ENCODE results near the gene GMPR.

Gene GMPR

GRCh38 chr6:16314296-16314695 lies 75.9 kb downstream of the GMPR start:
- Histone ChIP-seq H3K27me3 (ENCODE audit: insufficient read depth, low read length) (no peaks in the 10 kb centered on the region), H3K36me3 (ENCODE audit: insufficient read depth, low read length) (no peaks in the 10 kb centered on the region), H3K4me3 (ENCODE audit: low read length) (no peak overlapping the region), H2AFZ (ENCODE audit: low read depth, low read length) (no peak overlapping the region), H3K4me1 (ENCODE audit: insufficient read depth, low read length) (peaks cover 9% of the 10 kb centered on the region), H3K9me3 (ENCODE audit: low read length) (no peaks in the 10 kb centered on the region)

- H3K27me3 ChIP-seq (ENCODE audit: insufficient read depth, low read length), result no peaks in the 10 kb centered on the region
Observed at GRCh38 chr6:16316741-16317251, 78.4 kb downstream of the GMPR start.

GRCh38 chr6:16318538-16318937 lies 80.2 kb downstream of the GMPR start:
- Histone ChIP-seq H3K36me3 (ENCODE audit: insufficient read depth, low read length) (no peaks in the 10 kb centered on the region), H3K9me3 (ENCODE audit: low read length) (no peaks in the 10 kb centered on the region), H3K27me3 (ENCODE audit: insufficient read depth, low read length) (no peaks in the 10 kb centered on the region), H3K4me1 (ENCODE audit: insufficient read depth, low read length) (peaks cover 25% of the 10 kb centered on the region), H3K4me3 (ENCODE audit: low read length) (no peak overlapping the region), H2AFZ (ENCODE audit: low read depth, low read length) (no peak overlapping the region)

More at GRCh38 chr6:16316741-16317251, 78.4 kb downstream of the GMPR start:
- H3K9me3 ChIP-seq (ENCODE audit: low read length), result no peaks in the 10 kb centered on the region
- H2AFZ ChIP-seq (ENCODE audit: low read depth, low read length), result no peak overlapping the region
- H3K4me3 ChIP-seq (ENCODE audit: low read length), result no peak overlapping the region
- H3K4me1 ChIP-seq (ENCODE audit: insufficient read depth, low read length), result peaks cover 13% of the 10 kb centered on the region
- H3K36me3 ChIP-seq (ENCODE audit: insufficient read depth, low read length), result no peaks in the 10 kb centered on the region

DNA sequence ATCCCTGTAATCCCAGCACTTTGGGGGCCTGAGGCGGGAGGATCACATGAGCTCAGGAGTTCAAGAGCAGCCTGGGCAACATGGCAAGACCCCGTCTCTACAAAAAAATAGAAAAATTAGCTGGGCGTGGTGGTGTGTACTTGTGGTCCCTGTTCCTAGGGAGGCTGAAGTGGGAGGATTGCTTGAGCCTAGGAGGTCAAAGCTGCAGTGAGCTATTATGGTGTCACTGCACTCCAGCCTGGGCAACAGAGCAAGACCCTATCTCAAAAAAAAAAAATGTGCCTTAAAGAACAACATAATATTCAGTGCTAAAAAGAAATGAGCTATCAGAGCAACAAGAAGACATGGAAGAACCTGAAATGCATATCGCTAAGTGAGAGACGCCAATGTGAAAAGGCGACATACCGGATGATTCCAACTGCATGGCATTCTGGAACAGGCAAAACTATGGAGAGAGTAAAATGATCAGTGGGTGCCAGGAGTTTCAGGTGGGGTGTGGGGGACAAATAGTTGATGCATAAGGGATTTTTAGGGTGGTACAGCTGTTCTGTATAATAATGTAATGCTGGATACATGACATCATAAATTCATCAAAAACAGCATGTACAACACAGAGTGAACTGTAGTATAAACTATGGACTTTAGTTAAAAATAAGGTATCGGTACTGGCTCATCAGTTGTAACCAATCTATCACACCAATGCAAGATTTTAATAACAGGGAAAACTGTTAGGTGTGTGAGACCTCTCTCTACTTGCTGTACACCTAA lies 80.8 kb downstream of the GMPR start:
- Histone ChIP-seq H3K4me3 (ENCODE audit: low read length) (no peak overlapping the region), H3K4me1 (ENCODE audit: insufficient read depth, low read length) (peaks cover 25% of the 10 kb centered on the region), H3K9me3 (ENCODE audit: low read length) (no peaks in the 10 kb centered on the region), H2AFZ (ENCODE audit: low read depth, low read length) (no peak overlapping the region), H3K27me3 (ENCODE audit: insufficient read depth, low read length) (no peaks in the 10 kb centered on the region), H3K36me3 (ENCODE audit: insufficient read depth, low read length) (no peaks in the 10 kb centered on the region)

DNA sequence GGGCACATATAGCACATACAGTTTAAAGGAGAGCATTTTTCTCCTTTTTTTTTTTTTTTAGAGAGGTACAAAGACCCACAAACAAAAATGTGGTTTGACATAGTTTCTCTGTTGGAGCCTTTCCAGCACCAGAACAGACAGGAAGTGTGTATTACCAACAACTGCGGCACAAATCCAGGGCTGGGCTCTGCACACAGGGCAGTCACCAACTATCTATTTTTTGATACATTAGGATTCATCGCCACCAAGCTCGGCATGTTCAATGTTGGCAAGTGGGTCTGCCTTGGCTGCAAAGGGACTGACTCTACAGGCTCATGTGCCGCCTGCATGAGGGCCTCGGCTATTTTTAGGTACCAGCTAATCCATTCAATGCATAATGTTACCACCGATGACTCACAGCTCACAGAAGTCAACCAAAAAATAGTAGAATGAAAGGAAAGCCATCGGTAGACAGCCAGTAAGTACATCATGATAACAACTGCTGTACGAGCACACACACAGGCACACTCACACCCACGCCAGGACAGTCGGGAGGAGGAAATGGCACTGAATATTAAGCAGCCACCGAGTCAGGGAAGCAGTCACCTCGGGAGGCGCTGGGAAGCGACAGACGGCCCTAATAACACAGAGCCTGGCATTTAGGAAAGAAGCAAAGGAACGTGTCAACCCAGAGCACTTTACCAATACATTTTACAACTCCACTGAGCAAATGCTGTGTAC lies 81.6 kb downstream of the GMPR start:
- H3K9me3 ChIP-seq (ENCODE audit: low read length), result no peaks in the 10 kb centered on the region
- peak overlapping the region; percentile 38 for H3K4me3 ChIP-seq (ENCODE audit: low read length)
- H3K36me3 ChIP-seq (ENCODE audit: insufficient read depth, low read length), result no peaks in the 10 kb centered on the region
- peaks cover 25% of the 10 kb centered on the region for H3K4me1 ChIP-seq (ENCODE audit: insufficient read depth, low read length)
- H2AFZ ChIP-seq (ENCODE audit: low read depth, low read length), result peak overlapping the region; percentile 48
- H3K27me3 ChIP-seq (ENCODE audit: insufficient read depth, low read length), result no peaks in the 10 kb centered on the region

DNA sequence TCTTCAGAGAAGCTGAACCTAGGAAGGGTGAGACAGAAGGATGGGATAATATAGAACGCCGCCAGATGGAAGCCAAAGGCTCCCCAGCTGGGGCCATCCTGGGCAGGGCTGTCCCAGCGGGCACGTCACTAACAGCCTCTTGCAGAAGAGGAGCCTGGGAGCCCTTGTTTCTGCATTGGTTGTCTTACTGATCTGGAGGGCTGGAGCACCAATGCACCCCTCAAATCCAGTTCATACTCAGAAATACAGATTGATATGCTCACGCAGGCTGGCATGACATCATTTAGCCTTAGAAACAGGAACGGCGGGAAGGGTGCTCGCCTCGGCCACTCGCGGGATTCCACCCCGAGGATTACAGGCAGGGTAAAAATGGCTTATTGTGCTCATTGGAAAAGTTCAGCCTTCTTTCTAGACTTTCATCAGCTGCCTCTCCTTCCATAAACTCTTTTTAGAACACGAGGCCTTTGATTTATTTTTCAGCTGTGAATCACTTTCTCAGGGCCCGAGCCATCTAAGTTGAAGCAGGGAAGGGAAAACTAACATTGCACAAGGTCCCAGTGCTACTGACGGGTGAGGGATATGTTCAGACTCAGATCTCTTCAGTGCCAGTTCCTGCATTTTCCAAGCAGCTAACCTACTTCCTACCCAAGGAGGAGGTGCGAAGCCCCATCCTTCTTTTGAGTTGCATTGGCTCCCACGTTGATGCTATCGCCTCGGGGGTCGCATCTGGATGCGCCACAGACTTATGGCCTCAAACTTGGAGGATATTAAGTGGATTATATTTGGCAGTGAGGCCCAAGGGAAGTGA lies 82.3 kb downstream of the GMPR start:
- Histone ChIP-seq H2AFZ (ENCODE audit: low read depth, low read length) (peak overlapping the region; percentile 48), H3K36me3 (ENCODE audit: insufficient read depth, low read length) (no peaks in the 10 kb centered on the region), H3K27me3 (ENCODE audit: insufficient read depth, low read length) (no peaks in the 10 kb centered on the region), H3K4me1 (ENCODE audit: insufficient read depth, low read length) (peaks cover 25% of the 10 kb centered on the region), H3K9me3 (ENCODE audit: low read length) (no peaks in the 10 kb centered on the region), H3K4me3 (ENCODE audit: low read length) (peak overlapping the region; percentile 38)

- Histone ChIP-seq H3K27me3 (ENCODE audit: insufficient read depth, low read length) (no peaks in the 10 kb centered on the region), H3K4me3 (ENCODE audit: low read length) (no peak overlapping the region), H3K36me3 (ENCODE audit: insufficient read depth, low read length) (peaks cover 4% of the 10 kb centered on the region), H2AFZ (ENCODE audit: low read depth, low read length) (no peak overlapping the region), H3K4me1 (ENCODE audit: insufficient read depth, low read length) (peaks cover 25% of the 10 kb centered on the region), H3K9me3 (ENCODE audit: low read length) (peaks cover 3% of the 10 kb centered on the region)
Observed at GRCh38 chr6:16321341-16321710, 82.9 kb downstream of the GMPR start.

GRCh38 chr6:16321826-16322225 lies 83.4 kb downstream of the GMPR start:
- H3K4me1 ChIP-seq (ENCODE audit: insufficient read depth, low read length), result peaks cover 25% of the 10 kb centered on the region
- peaks cover 7% of the 10 kb centered on the region for H3K9me3 ChIP-seq (ENCODE audit: low read length)

DNA sequence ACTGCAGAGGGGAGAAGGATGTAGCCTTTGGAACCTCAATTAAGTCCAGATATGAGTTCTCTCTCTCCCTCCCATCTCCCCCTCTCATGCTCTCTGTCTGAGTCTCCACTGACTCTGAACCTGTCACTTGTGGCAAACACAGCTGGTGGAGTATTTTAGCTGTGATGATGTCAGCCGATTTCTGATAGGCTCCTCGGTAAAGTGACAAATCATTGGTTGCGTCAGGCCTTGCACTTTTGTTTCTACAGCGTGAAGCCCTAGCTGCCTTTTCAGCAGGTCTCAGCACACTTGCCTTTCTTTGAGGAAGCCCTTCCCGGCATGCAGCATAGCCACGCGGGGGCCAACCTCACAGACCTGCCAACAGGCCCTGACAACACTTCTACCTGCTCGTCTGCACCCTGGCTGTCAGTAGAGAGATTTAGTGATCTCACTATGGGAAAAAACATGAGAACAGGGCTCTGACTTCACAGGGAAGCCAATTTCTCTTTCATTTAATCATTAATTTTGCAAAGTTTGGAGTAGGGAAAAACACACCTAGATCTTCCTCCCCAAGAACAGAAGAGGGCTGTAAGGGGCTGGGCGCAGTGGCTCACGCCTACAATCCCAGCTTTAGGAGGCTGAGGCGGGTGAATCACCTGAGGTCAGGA lies 84.4 kb downstream of the GMPR start:
- Histone ChIP-seq H3K27me3 (ENCODE audit: insufficient read depth, low read length) (no peaks in the 10 kb centered on the region), H2AFZ (ENCODE audit: low read depth, low read length) (peak overlapping the region; percentile 4), H3K4me3 (ENCODE audit: low read length) (no peak overlapping the region), H3K4me1 (ENCODE audit: insufficient read depth, low read length) (peaks cover 25% of the 10 kb centered on the region), H3K9me3 (ENCODE audit: low read length) (peaks cover 11% of the 10 kb centered on the region), H3K36me3 (ENCODE audit: insufficient read depth, low read length) (peaks cover 10% of the 10 kb centered on the region)

More at GRCh38 chr6:16321826-16322225, 83.4 kb downstream of the GMPR start:
- no peak overlapping the region for H2AFZ ChIP-seq (ENCODE audit: low read depth, low read length)
- no peaks in the 10 kb centered on the region for H3K27me3 ChIP-seq (ENCODE audit: insufficient read depth, low read length)
- H3K36me3 ChIP-seq (ENCODE audit: insufficient read depth, low read length), result peaks cover 6% of the 10 kb centered on the region
- H3K4me3 ChIP-seq (ENCODE audit: low read length), result no peak overlapping the region

- H3K36me3 ChIP-seq (ENCODE audit: insufficient read depth, low read length), result peaks cover 10% of the 10 kb centered on the region
- H2AFZ ChIP-seq (ENCODE audit: low read depth, low read length), result no peak overlapping the region
- peaks cover 25% of the 10 kb centered on the region for H3K4me1 ChIP-seq (ENCODE audit: insufficient read depth, low read length)
Observed at GRCh38 chr6:16324184-16324583, 85.8 kb downstream of the GMPR start.

DNA sequence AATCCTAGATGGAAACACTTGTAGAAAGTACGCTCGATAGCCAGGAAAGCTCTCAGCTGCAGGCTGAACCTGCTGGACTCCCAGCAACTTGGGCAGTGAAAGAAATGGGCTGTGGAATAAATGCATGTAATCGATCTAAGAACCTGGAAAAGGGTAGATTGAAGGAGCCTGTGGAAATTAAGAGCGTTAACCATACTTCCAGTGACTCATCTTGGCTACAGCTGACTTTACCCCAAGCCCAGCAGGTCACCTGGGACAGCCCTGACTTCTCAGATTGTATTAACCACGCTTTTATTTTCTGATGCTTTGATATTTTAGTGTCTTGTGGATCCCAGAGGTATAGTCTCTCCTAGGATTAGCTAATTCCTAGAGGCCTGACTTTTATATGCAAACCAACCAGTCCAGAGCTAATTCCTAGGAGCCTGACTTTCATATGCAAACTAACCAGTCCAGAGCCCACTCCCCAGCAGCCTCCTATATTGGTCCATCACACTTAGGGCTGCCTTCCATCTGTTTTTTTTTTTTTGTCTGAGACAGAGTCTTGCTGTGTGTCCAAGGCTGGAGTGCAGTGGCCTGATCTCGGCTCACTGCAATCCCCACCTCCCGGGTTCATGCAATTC lies 86.3 kb downstream of the GMPR start:
- Histone ChIP-seq H2AFZ (ENCODE audit: low read depth, low read length) (no peak overlapping the region), H3K27me3 (ENCODE audit: insufficient read depth, low read length) (no peaks in the 10 kb centered on the region), H3K36me3 (ENCODE audit: insufficient read depth, low read length) (peaks cover 10% of the 10 kb centered on the region), H3K4me3 (ENCODE audit: low read length) (no peak overlapping the region), H3K9me3 (ENCODE audit: low read length) (peaks cover 11% of the 10 kb centered on the region), H3K4me1 (ENCODE audit: insufficient read depth, low read length) (peaks cover 23% of the 10 kb centered on the region)

More at GRCh38 chr6:16324184-16324583, 85.8 kb downstream of the GMPR start:
- H3K4me3 ChIP-seq (ENCODE audit: low read length), result no peak overlapping the region
- no peaks in the 10 kb centered on the region for H3K27me3 ChIP-seq (ENCODE audit: insufficient read depth, low read length)
- H3K9me3 ChIP-seq (ENCODE audit: low read length), result peaks cover 11% of the 10 kb centered on the region

DNA sequence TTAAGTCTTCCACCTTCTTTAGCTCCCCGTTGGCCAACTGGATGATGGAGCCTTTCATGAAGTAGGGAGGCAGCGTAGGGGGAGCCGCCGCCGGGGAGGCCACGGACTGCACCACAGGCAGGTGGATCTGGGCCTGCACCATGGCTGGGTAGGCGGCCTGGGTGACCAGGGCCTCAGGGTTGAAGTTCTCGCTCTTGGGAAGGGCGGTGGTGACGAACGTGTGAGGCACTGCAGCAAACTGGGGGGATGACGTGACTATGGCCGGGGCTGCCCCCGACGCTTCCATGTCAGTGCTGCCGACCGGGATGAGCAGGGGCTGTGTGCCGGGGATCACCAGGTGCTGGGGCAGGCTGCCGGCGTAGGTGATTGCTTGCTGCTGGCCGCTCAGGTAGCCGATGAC lies 88.1 kb downstream of the GMPR start:
- peaks cover 13% of the 10 kb centered on the region for H3K4me1 ChIP-seq (ENCODE audit: insufficient read depth, low read length)
- peaks cover 10% of the 10 kb centered on the region for H3K36me3 ChIP-seq (ENCODE audit: insufficient read depth, low read length)
- no peak overlapping the region for H2AFZ ChIP-seq (ENCODE audit: low read depth, low read length)
- peaks cover 11% of the 10 kb centered on the region for H3K9me3 ChIP-seq (ENCODE audit: low read length)
- no peaks in the 10 kb centered on the region for H3K27me3 ChIP-seq (ENCODE audit: insufficient read depth, low read length)
- no peak overlapping the region for H3K4me3 ChIP-seq (ENCODE audit: low read length)

All from neuron (in vitro differentiated cells).